Vagina (tissue), 2 donors: ENCODE measurements around the gene S100A1.

Experiments used
- CTCF ChIP-seq, 3 experiments: fragments of 450-650 bp in 2 of 3; fragments of 200-600 bp in 1 of 3; sonication (generic) in 1 of 3; IDR thresholded peaks; one replicate each; pipeline ENCODE4 v1.5.1; 2017 to 2019; ENCODE audit warnings: antibody characterized with exemption in 3 of 3, mild to moderate bottlenecking in 2 of 3, moderate library complexity in 2 of 3
- POLR2A ChIP-seq, 2 donors: fragments of 450-650 bp; IDR thresholded peaks; one replicate each; pipeline ENCODE4 v1.6.1; 2017; ENCODE audit warnings: antibody characterized with exemption in 2 of 2, mild to moderate bottlenecking in 2 of 2, moderate library complexity in 2 of 2
- POLR2AphosphoS5 ChIP-seq, 2 donors: sonication (generic); formaldehyde crosslinking; IDR thresholded peaks; one replicate each; pipeline ENCODE4 v1.9.0; 2017; ENCODE audit warnings: antibody characterized with exemption in 2 of 2, mild to moderate bottlenecking in 2 of 2, low read depth in 1 of 2; ENCODE audit not compliant: insufficient read depth in 1 of 2

- TF ChIP-seq CTCF (IDR thresholded peaks at IDR 0.05) (no peak), POLR2AphosphoS5 (IDR thresholded peaks at IDR 0.05; ENCODE audit: insufficient read depth in 1 of 2, low read depth in 1 of 2) (no peak), POLR2A (IDR thresholded peaks at IDR 0.05) (no peak)
These were observed 12.6 kb downstream of the S100A1 start for GRCh38 chr1:153640861-153641260.
